ENCODE data around the gene HYAL2.

- TF ChIP-seq POLR2AphosphoS2 (IDR thresholded peaks at IDR 0.05; ENCODE audit: low read depth, low read length) = no peak
- no peak for TF ChIP-seq TARDBP (IDR thresholded peaks at IDR 0.05; ENCODE audit: borderline replicate concordance)
- TF ChIP-seq ATF3 (IDR thresholded peaks at IDR 0.05; ENCODE audit: borderline replicate concordance, extremely low read depth, low read depth, low read length) = no peak
- no peak for TF ChIP-seq ESRRA (IDR thresholded peaks at IDR 0.05; ENCODE audit: low read length)
- no peak for TF ChIP-seq SREBF1 (IDR thresholded peaks at IDR 0.05; ENCODE audit: low read length)
- no peak for TF ChIP-seq POLR2AphosphoS5 (IDR thresholded peaks at IDR 0.05; ENCODE audit: low read length)
Observed at GRCh38 chr3:50317300-50317699, 5.2 kb downstream of the HYAL2 start.
